ENCODE results near the gene ARHGAP42. TPM values are rescaled to one million over a fixed set of nuclear protein-coding genes. Genes with fewer than 3 reads are reported as not detected.

Gene ARHGAP42
- total RNA-seq, 2 donors from 2014 or later = 1.6 to 5.1 TPM

DNA sequence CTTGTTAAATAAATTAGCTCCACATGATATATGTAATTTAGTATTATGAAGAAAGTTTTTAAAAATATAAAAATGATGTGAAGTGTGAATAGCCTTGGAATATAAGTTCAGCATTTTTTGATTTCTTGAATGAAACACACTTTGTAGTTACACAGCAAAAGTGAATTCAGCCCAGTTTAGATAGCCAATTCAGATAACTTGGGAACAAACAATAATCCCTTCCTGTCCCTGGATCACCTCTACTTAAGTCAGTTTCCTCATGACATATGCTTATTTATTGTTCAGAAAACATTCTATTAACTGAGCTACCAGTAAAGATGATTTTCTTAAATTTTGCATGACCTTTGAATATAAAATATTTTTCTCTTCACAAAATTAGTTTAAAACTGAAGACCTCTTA is 335.2 kb downstream of the ARHGAP42 start:
- H3K36me3 Mint-ChIP-seq = no peaks in the 10 kb centered on the region
- no peaks in the 10 kb centered on the region for H3K9me3 Mint-ChIP-seq
- ATAC-seq (no peak), DNase-seq (ENCODE audit: low spot score) (no peak)
- no peak overlapping the region for H3K4me3 Mint-ChIP-seq
- H3K4me1 Mint-ChIP-seq (ENCODE audit: low read depth in 2 of 2) = no peaks in the 10 kb centered on the region
- H3K27me3 Mint-ChIP-seq = no peaks in the 10 kb centered on the region
- H3K27ac Mint-ChIP-seq = no peak overlapping the region

DNA sequence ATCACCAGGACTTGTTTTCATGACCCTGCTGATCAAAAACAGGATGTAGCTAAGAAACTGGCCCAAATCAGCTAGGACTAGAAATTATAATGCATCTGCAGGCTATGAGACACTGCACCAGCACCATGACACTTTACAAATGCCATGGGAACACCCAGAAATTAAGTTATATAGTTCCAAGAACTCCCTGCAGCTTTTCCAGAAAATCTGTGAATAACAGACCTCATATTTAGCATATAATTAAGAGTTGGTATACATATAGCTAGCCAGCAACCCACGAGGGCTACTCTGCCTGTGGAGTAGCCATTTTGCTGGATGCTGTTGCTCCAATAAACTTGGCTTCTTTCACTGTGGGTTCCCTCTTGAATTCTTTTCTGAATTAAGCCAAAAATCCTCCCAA is 341.6 kb downstream of the ARHGAP42 start:
- no peak overlapping the region for H3K27ac Mint-ChIP-seq
- no peaks in the 10 kb centered on the region for H3K27me3 Mint-ChIP-seq
- no peaks in the 10 kb centered on the region for H3K4me1 Mint-ChIP-seq (ENCODE audit: low read depth in 2 of 2)
- no peak overlapping the region for H3K4me3 Mint-ChIP-seq
- no peak for DNase-seq (ENCODE audit: low spot score)
- peaks cover 13% of the 10 kb centered on the region for H3K9me3 Mint-ChIP-seq
- H3K36me3 Mint-ChIP-seq = no peaks in the 10 kb centered on the region
- ATAC-seq = no peak

DNA sequence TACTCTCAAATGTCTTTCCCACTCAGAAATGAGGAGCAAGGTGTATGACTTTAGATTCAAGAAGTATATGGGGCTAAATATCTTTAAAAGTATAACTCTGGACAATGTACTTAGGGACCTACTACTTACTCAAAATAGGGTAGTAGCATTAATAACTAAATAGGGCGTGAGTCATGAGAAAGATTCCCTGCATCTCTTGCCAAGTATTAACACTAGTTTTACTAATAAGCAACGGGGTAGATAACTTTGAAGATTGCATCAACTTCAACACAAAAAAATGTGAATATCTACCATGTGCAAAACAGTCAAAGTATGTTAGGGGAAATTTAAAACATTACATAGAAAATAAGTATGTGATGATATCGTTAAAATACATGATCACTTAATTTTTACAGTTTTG is 342.9 kb downstream of the ARHGAP42 start:
- H3K36me3 Mint-ChIP-seq = no peaks in the 10 kb centered on the region
- DNase-seq (ENCODE audit: low spot score) (no peak), ATAC-seq (no peak)
- H3K27ac Mint-ChIP-seq = no peak overlapping the region
- H3K4me3 Mint-ChIP-seq = no peak overlapping the region
- H3K27me3 Mint-ChIP-seq = no peaks in the 10 kb centered on the region
- H3K4me1 Mint-ChIP-seq (ENCODE audit: low read depth in 2 of 2) = no peaks in the 10 kb centered on the region
- H3K9me3 Mint-ChIP-seq = peaks cover 13% of the 10 kb centered on the region

DNA sequence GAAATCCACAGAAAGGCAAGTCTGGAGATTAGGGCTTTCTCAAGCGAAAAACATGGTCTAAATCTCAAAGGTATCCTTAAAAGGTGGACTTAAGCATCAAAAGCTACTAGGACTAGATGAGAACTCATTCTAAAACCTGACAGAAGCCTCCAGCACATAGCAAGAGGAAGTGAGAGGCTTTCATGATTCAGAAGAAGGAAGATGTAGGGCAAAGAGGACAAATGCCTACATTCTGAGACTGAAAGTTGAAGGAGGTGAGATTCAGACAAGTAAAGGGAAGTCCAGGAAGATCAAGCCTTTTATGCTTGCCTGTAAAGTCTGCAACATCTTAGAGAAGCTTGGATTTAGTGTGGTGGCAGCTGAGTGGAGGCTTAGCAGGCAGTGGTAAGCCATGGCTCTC is 343.6 kb downstream of the ARHGAP42 start:
- Mint-ChIP-seq H3K36me3 (no peaks in the 10 kb centered on the region), H3K9me3 (peaks cover 13% of the 10 kb centered on the region), H3K4me3 (no peak overlapping the region), H3K4me1 (ENCODE audit: low read depth in 2 of 2) (no peaks in the 10 kb centered on the region), H3K27me3 (no peaks in the 10 kb centered on the region), H3K27ac (no peak overlapping the region)
- no peak for DNase-seq (ENCODE audit: low spot score)
- no peak for ATAC-seq

DNA sequence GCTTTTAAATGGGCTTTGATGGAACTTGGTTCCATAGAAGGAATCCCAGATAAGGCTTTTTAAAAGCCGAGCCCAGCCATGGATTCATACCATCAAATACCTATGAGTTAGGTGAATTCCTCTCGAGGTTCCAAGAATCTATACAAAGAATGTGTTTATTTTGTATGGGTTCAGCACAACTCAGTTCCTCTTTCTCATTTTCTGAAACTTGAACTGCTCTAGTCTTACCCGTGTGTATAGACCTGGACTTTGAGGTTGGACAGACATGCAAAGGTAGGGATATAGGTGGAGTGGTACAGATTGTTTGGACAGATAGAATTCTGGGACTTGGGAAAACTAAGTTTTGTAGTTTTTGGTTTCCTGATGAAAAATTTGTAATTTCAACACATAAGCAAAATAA is 344.6 kb downstream of the ARHGAP42 start:
- Mint-ChIP-seq H3K27ac (no peak overlapping the region), H3K36me3 (no peaks in the 10 kb centered on the region), H3K4me1 (ENCODE audit: low read depth in 2 of 2) (no peaks in the 10 kb centered on the region), H3K4me3 (no peak overlapping the region), H3K27me3 (no peaks in the 10 kb centered on the region), H3K9me3 (peaks cover 13% of the 10 kb centered on the region)
- ATAC-seq (no peak), DNase-seq (ENCODE audit: low spot score) (no peak)

DNA sequence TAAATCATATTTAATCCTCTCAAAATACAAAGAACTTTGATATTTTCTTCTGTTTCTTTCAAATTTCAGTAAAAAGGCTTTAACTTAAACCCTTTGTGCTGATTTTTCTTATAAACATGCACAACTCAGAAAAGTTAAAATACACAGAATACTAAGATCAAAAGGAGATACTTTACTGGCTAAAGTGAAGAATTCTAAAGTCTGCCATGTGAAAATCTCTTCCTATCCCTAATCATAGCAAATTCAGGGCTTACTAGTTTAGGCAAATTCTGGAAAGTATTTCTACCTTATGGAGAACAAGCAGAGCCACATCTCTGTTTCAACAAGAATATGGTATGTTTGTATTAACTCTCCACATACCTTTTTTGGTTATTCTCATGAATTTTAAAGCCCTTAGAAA is 345.9 kb downstream of the ARHGAP42 start:
- H3K4me3 Mint-ChIP-seq = no peak overlapping the region
- no peaks in the 10 kb centered on the region for H3K27me3 Mint-ChIP-seq
- H3K4me1 Mint-ChIP-seq (ENCODE audit: low read depth in 2 of 2) = no peaks in the 10 kb centered on the region
- no peaks in the 10 kb centered on the region for H3K36me3 Mint-ChIP-seq
- DNase-seq (ENCODE audit: low spot score) (no peak), ATAC-seq (no peak)
- H3K9me3 Mint-ChIP-seq = peaks cover 18% of the 10 kb centered on the region
- no peak overlapping the region for H3K27ac Mint-ChIP-seq

DNA sequence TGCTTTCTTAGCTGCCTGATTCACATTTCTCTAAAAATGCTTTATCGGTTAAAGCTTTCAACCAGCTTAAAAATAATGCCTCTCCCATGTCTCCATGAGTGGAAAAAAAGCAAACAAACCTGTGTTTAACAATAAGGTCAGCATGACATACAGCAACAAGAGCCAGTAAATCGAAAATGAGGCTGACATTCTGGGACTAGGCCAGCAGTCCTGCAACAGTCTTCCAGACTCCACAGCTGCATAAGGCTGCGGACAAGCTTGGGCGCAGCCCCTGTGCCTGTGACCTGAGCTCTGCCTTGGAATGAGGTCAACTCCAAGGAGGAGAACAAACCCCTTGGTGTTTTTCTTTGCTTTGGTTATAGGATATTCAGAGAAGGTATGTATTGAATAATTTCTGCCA is 347.0 kb downstream of the ARHGAP42 start:
- peaks cover 18% of the 10 kb centered on the region for H3K9me3 Mint-ChIP-seq
- no peaks in the 10 kb centered on the region for H3K27me3 Mint-ChIP-seq
- DNase-seq (ENCODE audit: low spot score) = no peak
- H3K4me3 Mint-ChIP-seq = no peak overlapping the region
- no peaks in the 10 kb centered on the region for H3K36me3 Mint-ChIP-seq
- no peak for ATAC-seq
- H3K27ac Mint-ChIP-seq = no peak overlapping the region
- no peaks in the 10 kb centered on the region for H3K4me1 Mint-ChIP-seq (ENCODE audit: low read depth in 2 of 2)

DNA sequence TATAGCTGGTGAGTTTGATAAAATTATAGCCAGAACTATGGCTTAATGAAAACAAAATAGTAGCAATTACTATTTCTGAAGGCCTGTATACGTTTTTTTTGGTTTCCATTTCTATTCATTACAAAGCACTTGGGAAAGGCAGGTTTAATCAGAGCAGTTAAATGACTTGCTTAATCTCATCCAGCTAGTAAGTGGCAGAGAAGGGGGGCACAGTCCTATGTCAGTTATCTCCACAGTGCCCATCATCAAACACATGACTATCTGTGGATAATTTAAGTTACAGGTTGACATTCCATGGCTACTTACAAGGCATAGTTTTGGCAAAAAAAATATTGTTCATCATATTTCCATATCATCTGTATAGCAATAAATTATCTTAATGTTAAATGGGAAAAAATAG is 348.8 kb downstream of the ARHGAP42 start:
- H3K9me3 Mint-ChIP-seq = peaks cover 20% of the 10 kb centered on the region
- DNase-seq (ENCODE audit: low spot score) (no peak), ATAC-seq (no peak)
- H3K36me3 Mint-ChIP-seq = peaks cover 2% of the 10 kb centered on the region
- no peaks in the 10 kb centered on the region for H3K4me1 Mint-ChIP-seq (ENCODE audit: low read depth in 2 of 2)
- H3K4me3 Mint-ChIP-seq = no peak overlapping the region
- no peaks in the 10 kb centered on the region for H3K27me3 Mint-ChIP-seq
- H3K27ac Mint-ChIP-seq = no peak overlapping the region

Data from natural killer cell treated with Interleukin-12 subunit alpha and Interleukin-12 subunit beta and Interleukin-15 and Interleukin-18, amount 100 ng/mL, for 72 hours (primary cell).